Measurements from ENCODE around the gene RPTOR.
"Not testable (repeated sequence)": the region's sequence is repeated elsewhere in the genome, so short reads cannot be mapped to it uniquely, and the experiment has no call there.

RPTOR gene

GRCh38 chr17:80544655-80545498, at the start of gene RPTOR:
TSS of gene RPTOR (plus strand) at chr17:80544838. CDS start at chr17:80545630, 792 bp downstream.
- peak; percentile 94 for DNase-seq

- no peak for DNase-seq
These were observed 46.9 kb upstream of the RPTOR start for GRCh38 chr17:80497726-80498241.

- DNase-seq: no peak
These were observed 46.3 kb upstream of the RPTOR start for GRCh38 chr17:80498242-80498919.

GRCh38 chr17:80498920-80499410, 45.7 kb upstream of the RPTOR start:
- DNase-seq: no peak

GRCh38 chr17:80499560-80499959, 45.1 kb upstream of the RPTOR start:
- no peak for DNase-seq

- DNase-seq: no peak
These were observed 44.5 kb upstream of the RPTOR start for GRCh38 chr17:80499961-80500665.

GRCh38 chr17:80501741-80502577, 42.7 kb upstream of the RPTOR start:
- DNase-seq: no peak

GRCh38 chr17:80502578-80502877, 42.1 kb upstream of the RPTOR start:
- DNase-seq: no peak

GRCh38 chr17:80503031-80503430, 41.6 kb upstream of the RPTOR start:
- no peak for DNase-seq

GRCh38 chr17:80503921-80504320, 40.7 kb upstream of the RPTOR start:
- no peak for DNase-seq

GRCh38 chr17:80504686-80505413, 39.8 kb upstream of the RPTOR start:
- DNase-seq: no peak

- DNase-seq: not testable (repeated sequence)
These were observed 37.5 kb upstream of the RPTOR start for GRCh38 chr17:80507177-80507576.

GRCh38 chr17:80507965-80508364, 36.7 kb upstream of the RPTOR start:
- no peak for DNase-seq

- no peak for DNase-seq
These were observed 35.3 kb upstream of the RPTOR start for GRCh38 chr17:80509311-80509710.

GRCh38 chr17:80510132-80510531, 34.5 kb upstream of the RPTOR start:
- DNase-seq: no peak

GRCh38 chr17:80510772-80511171, 33.9 kb upstream of the RPTOR start:
- DNase-seq: no peak

- no peak for DNase-seq
These were observed 33.1 kb upstream of the RPTOR start for GRCh38 chr17:80511222-80512180.

GRCh38 chr17:80512233-80512632, 32.4 kb upstream of the RPTOR start:
- no peak for DNase-seq

GRCh38 chr17:80513201-80513600, 31.4 kb upstream of the RPTOR start:
- no peak for DNase-seq

- DNase-seq: no peak
These were observed 30.7 kb upstream of the RPTOR start for GRCh38 chr17:80513892-80514291.
